Measurements from ENCODE around the gene TAS2R39.

- TF ChIP-seq POLR2A (IDR thresholded peaks at IDR 0.05) (no peak), CTCF (IDR thresholded peaks at IDR 0.05) (no peak)
Observed at GRCh38 chr7:143148651-143149050, 34.6 kb upstream of the TAS2R39 start.
